ENCODE results near the gene TMC8.
"Not testable (repeated sequence)": the region's sequence is repeated elsewhere in the genome, so short reads cannot be mapped to it uniquely, and the experiment has no call there.

Gene TMC8

GRCh38 chr17:78112518-78113471 is 17.8 kb upstream of the TMC8 start:
- H3K9ac ChIP-seq (ENCODE audit: low read depth, low read length, poor library complexity, severe bottlenecking) = no peak overlapping the region
- H2AFZ ChIP-seq (ENCODE audit: low read length) = no peak overlapping the region
- H3F3A ChIP-seq (ENCODE audit: low read depth) = 0 out of 2 replicates have a peak, but pooled peaks cover under 1% of the 10 kb centered on the region
- H4K20me1 ChIP-seq (ENCODE audit: insufficient read depth, low read length, poor library complexity, severe bottlenecking) = peaks cover 10% of the 10 kb centered on the region
- H3K79me2 ChIP-seq (ENCODE audit: insufficient read depth, low read length) = no peaks in the 10 kb centered on the region
- no peaks in the 10 kb centered on the region for H3K9me3 ChIP-seq (ENCODE audit: insufficient read depth, low read depth, low read length)
- H3K27me3 ChIP-seq (ENCODE audit: insufficient read depth, low read length, poor library complexity, severe bottlenecking) = no peaks in the 10 kb centered on the region
- H3K4me2 ChIP-seq (ENCODE audit: low read depth, low read length, poor library complexity, severe bottlenecking) = no peak overlapping the region
- TF ChIP-seq EZH2phosphoT487 (IDR thresholded peaks at IDR 0.05; ENCODE audit: borderline replicate concordance) (no peak), CTCF (conservative IDR thresholded peaks at IDR 0.05; ENCODE audit: low read length) (peak; percentile 96)
- H3K36me3 ChIP-seq (ENCODE audit: insufficient read depth, low read length) = peaks cover 20% of the 10 kb centered on the region; the same call in 1 of the 2 replicates
- no peak overlapping the region for H3K4me3 ChIP-seq (ENCODE audit: low read length, poor library complexity, severe bottlenecking)
- H3K4me1 ChIP-seq (ENCODE audit: insufficient read depth, low read length, poor library complexity, severe bottlenecking) = peaks cover 4% of the 10 kb centered on the region
- H3K9me2 ChIP-seq (replicated peaks; ENCODE audit: low read depth, low read length) = no peaks in the 10 kb centered on the region

- Histone ChIP-seq H2AFZ (ENCODE audit: low read length) (no peak overlapping the region), H3K9ac (ENCODE audit: low read depth, low read length, poor library complexity, severe bottlenecking) (no peak overlapping the region), H3K36me3 (ENCODE audit: insufficient read depth, low read length) (peaks cover 20% of the 10 kb centered on the region; the same call in 1 of the 2 replicates), H3F3A (ENCODE audit: low read depth) (no peaks in the 10 kb centered on the region), H3K4me1 (ENCODE audit: insufficient read depth, low read length, poor library complexity, severe bottlenecking) (peaks cover 4% of the 10 kb centered on the region), H3K9me2 (replicated peaks; ENCODE audit: low read depth, low read length) (no peaks in the 10 kb centered on the region), H4K20me1 (ENCODE audit: insufficient read depth, low read length, poor library complexity, severe bottlenecking) (peaks cover 10% of the 10 kb centered on the region), H3K4me2 (ENCODE audit: low read depth, low read length, poor library complexity, severe bottlenecking) (no peak overlapping the region), H3K27me3 (ENCODE audit: insufficient read depth, low read length, poor library complexity, severe bottlenecking) (no peaks in the 10 kb centered on the region), H3K79me2 (ENCODE audit: insufficient read depth, low read length) (no peaks in the 10 kb centered on the region), H3K9me3 (ENCODE audit: insufficient read depth, low read depth, low read length) (no peaks in the 10 kb centered on the region), H3K4me3 (ENCODE audit: low read length, poor library complexity, severe bottlenecking) (no peak overlapping the region)
- TF ChIP-seq CTCF (conservative IDR thresholded peaks at IDR 0.05; ENCODE audit: low read length) = no peak
- TF ChIP-seq EZH2phosphoT487 (IDR thresholded peaks at IDR 0.05; ENCODE audit: borderline replicate concordance) = no peak
Measured at GRCh38 chr17:78113804-78114785, 16.5 kb upstream of the TMC8 start.

- no peaks in the 10 kb centered on the region for H3F3A ChIP-seq (ENCODE audit: low read depth)
- H3K79me2 ChIP-seq (ENCODE audit: insufficient read depth, low read length) = no peaks in the 10 kb centered on the region
- no peak for TF ChIP-seq CTCF (conservative IDR thresholded peaks at IDR 0.05; ENCODE audit: low read length)
- H3K9me3 ChIP-seq (ENCODE audit: insufficient read depth, low read depth, low read length) = no peaks in the 10 kb centered on the region
- H3K4me2 ChIP-seq (ENCODE audit: low read depth, low read length, poor library complexity, severe bottlenecking) = no peak overlapping the region
- H3K9me2 ChIP-seq (replicated peaks; ENCODE audit: low read depth, low read length) = no peaks in the 10 kb centered on the region
- H3K4me3 ChIP-seq (ENCODE audit: low read length, poor library complexity, severe bottlenecking) = no peak overlapping the region
- no peaks in the 10 kb centered on the region for H3K27me3 ChIP-seq (ENCODE audit: insufficient read depth, low read length, poor library complexity, severe bottlenecking)
- H3K36me3 ChIP-seq (ENCODE audit: insufficient read depth, low read length) = peaks cover 16% of the 10 kb centered on the region; the same call in 1 of the 2 replicates
- H4K20me1 ChIP-seq (ENCODE audit: insufficient read depth, low read length, poor library complexity, severe bottlenecking) = peaks cover 10% of the 10 kb centered on the region
- no peak overlapping the region for H3K9ac ChIP-seq (ENCODE audit: low read depth, low read length, poor library complexity, severe bottlenecking)
- H2AFZ ChIP-seq (ENCODE audit: low read length) = no peak overlapping the region
- peaks cover 4% of the 10 kb centered on the region for H3K4me1 ChIP-seq (ENCODE audit: insufficient read depth, low read length, poor library complexity, severe bottlenecking)
Measured at GRCh38 chr17:78114831-78115723, 15.5 kb upstream of the TMC8 start.

- not testable (repeated sequence) for H3K4me2 ChIP-seq (ENCODE audit: low read depth, low read length, poor library complexity, severe bottlenecking); H3K36me3 ChIP-seq (ENCODE audit: insufficient read depth, low read length); H3K4me3 ChIP-seq (ENCODE audit: low read length, poor library complexity, severe bottlenecking); H3K9me3 ChIP-seq (ENCODE audit: insufficient read depth, low read depth, low read length); H3K27me3 ChIP-seq (ENCODE audit: insufficient read depth, low read length, poor library complexity, severe bottlenecking); H3K9ac ChIP-seq (ENCODE audit: low read depth, low read length, poor library complexity, severe bottlenecking); H2AFZ ChIP-seq (ENCODE audit: low read length); H3K9me2 ChIP-seq (replicated peaks; ENCODE audit: low read depth, low read length); H3F3A ChIP-seq (ENCODE audit: low read depth); H3K4me1 ChIP-seq (ENCODE audit: insufficient read depth, low read length, poor library complexity, severe bottlenecking); H3K79me2 ChIP-seq (ENCODE audit: insufficient read depth, low read length)
- H4K20me1 ChIP-seq (ENCODE audit: insufficient read depth, low read length, poor library complexity, severe bottlenecking) = peaks cover 15% of the 10 kb centered on the region
Measured at GRCh38 chr17:78115803-78116202, 14.8 kb upstream of the TMC8 start.

Measured in Loucy (cell line).